ENCODE measurements around the gene DMD. TPM values are rescaled to one million over a fixed set of nuclear protein-coding genes. Genes with fewer than 3 reads are reported as not detected.

DMD gene
- polyA plus RNA-seq, 2 of the 4 experiments (the other 2 are of a cell fraction): 0.03 TPM; not detected in 1

DNA sequence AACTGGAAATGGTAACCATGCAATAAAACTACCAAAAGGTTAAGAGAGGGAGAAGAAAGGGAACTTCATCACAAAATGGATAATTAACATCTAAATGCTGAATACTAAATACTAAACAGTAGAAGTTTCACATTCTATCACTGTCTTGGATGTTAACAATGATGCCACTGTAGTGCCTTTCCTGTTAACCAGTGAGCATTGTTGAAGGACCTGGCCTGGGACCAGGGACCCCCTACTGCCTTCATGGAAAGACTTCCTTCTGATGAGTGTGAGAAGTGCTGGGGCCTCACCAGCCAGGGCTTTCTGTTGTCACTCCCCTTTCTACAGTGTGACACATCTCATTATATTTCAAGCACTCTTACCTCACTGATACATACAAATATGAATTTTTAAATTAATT, 1400.2 kb downstream of the DMD start:
- no peak for FAIRE-seq
- ATAC-seq: no peak
- no peak for DNase-seq (ENCODE audit: low read depth in 1 of 2, low spot score in 1 of 2)

DNA sequence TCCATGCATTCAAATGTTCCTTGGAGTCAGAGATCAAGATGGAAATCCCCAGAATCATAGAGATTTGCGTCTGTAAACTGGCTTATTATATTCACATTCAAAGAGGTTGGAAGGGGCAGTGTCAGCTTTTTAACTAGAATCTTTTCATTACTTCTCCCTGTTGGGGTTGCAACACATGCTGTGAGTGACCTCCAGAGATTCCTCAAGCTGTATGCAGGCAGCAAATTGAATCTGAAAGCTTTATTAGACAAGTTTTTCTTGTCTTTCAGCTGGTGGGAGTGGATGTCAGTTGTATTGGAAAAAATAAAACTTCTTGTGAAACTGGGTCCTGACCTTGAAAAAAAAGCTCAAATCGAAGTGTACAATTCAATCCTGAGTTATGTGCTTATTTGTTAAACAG, 1403.0 kb downstream of the DMD start:
- Histone ChIP-seq H3K4me3 (no peak overlapping the region), H3K4me1 (no peaks in the 10 kb centered on the region), H3K9me3 (no peaks in the 10 kb centered on the region), H3K27ac (no peak overlapping the region), H3K4me2 (no peak overlapping the region)
- DNase-seq (ENCODE audit: low read depth in 1 of 2, low spot score in 1 of 2) (no peak), FAIRE-seq (no peak), ATAC-seq (no peak)
- POLR2A ChIA-PET: no interaction called here
- 8% methylated on average over 2 of the region's 2 CpGs for WGBS (ENCODE audit: missing lambda C conversion rate)
- CTCF ChIA-PET: no interaction called here
- TF ChIP-seq CHD2 (IDR thresholded peaks at IDR 0.05; ENCODE audit: low read length, partially characterized antibody) (no peak), HDAC2 (IDR thresholded peaks at IDR 0.05) (no peak), NFE2L2 (conservative IDR thresholded peaks at IDR 0.05; ENCODE audit: low read length) (no peak), ZNF302 (CRISPR knock-in tag; IDR thresholded peaks at IDR 0.05) (no peak), NPAS2 (CRISPR knock-in tag; IDR thresholded peaks at IDR 0.05; ENCODE audit: borderline replicate concordance) (no peak), SREBF2 (IDR thresholded peaks at IDR 0.05) (no peak), KDM5A (IDR thresholded peaks at IDR 0.05) (no peak), HOXB5 (CRISPR knock-in tag; IDR thresholded peaks at IDR 0.05) (no peak), ZC3H11A (IDR thresholded peaks at IDR 0.05) (no peak), MAFK (IDR thresholded peaks at IDR 0.05; ENCODE audit: partially characterized antibody) (no peak), ESRRA (IDR thresholded peaks at IDR 0.05; ENCODE audit: borderline replicate concordance, low read length) (no peak), TFCP2L1 (CRISPR knock-in tag; IDR thresholded peaks at IDR 0.05) (no peak)
- TF ChIP-seq, protein P1, sequence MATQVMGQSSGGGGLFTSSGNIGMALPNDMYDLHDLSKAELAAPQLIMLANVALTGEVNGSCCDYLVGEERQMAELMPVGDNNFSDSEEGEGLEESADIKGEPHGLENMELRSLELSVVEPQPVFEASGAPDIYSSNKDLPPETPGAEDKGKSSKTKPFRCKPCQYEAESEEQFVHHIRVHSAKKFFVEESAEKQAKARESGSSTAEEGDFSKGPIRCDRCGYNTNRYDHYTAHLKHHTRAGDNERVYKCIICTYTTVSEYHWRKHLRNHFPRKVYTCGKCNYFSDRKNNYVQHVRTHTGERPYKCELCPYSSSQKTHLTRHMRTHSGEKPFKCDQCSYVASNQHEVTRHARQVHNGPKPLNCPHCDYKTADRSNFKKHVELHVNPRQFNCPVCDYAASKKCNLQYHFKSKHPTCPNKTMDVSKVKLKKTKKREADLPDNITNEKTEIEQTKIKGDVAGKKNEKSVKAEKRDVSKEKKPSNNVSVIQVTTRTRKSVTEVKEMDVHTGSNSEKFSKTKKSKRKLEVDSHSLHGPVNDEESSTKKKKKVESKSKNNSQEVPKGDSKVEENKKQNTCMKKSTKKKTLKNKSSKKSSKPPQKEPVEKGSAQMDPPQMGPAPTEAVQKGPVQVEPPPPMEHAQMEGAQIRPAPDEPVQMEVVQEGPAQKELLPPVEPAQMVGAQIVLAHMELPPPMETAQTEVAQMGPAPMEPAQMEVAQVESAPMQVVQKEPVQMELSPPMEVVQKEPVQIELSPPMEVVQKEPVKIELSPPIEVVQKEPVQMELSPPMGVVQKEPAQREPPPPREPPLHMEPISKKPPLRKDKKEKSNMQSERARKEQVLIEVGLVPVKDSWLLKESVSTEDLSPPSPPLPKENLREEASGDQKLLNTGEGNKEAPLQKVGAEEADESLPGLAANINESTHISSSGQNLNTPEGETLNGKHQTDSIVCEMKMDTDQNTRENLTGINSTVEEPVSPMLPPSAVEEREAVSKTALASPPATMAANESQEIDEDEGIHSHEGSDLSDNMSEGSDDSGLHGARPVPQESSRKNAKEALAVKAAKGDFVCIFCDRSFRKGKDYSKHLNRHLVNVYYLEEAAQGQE (IDR thresholded peaks at IDR 0.05): no peak

More for the DNA sequence above, 1400.2 kb downstream of the DMD start:
- TF ChIP-seq SREBF2 (IDR thresholded peaks at IDR 0.05): no peak
- TF ChIP-seq, protein P2, sequence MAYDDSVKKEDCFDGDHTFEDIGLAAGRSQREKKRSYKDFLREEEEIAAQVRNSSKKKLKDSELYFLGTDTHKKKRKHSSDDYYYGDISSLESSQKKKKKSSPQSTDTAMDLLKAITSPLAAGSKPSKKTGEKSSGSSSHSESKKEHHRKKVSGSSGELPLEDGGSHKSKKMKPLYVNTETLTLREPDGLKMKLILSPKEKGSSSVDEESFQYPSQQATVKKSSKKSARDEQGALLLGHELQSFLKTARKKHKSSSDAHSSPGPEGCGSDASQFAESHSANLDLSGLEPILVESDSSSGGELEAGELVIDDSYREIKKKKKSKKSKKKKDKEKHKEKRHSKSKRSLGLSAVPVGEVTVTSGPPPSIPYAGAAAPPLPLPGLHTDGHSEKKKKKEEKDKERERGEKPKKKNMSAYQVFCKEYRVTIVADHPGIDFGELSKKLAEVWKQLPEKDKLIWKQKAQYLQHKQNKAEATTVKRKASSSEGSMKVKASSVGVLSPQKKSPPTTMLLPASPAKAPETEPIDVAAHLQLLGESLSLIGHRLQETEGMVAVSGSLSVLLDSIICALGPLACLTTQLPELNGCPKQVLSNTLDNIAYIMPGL (CRISPR knock-in tag; IDR thresholded peaks at IDR 0.05; ENCODE audit: borderline replicate concordance): no peak
- TF ChIP-seq HDAC2 (IDR thresholded peaks at IDR 0.05): no peak
- TF ChIP-seq EHF (CRISPR knock-in tag; IDR thresholded peaks at IDR 0.05): no peak
- TF ChIP-seq HEYL (CRISPR knock-in tag; IDR thresholded peaks at IDR 0.05): no peak
- TF ChIP-seq, protein P3, sequence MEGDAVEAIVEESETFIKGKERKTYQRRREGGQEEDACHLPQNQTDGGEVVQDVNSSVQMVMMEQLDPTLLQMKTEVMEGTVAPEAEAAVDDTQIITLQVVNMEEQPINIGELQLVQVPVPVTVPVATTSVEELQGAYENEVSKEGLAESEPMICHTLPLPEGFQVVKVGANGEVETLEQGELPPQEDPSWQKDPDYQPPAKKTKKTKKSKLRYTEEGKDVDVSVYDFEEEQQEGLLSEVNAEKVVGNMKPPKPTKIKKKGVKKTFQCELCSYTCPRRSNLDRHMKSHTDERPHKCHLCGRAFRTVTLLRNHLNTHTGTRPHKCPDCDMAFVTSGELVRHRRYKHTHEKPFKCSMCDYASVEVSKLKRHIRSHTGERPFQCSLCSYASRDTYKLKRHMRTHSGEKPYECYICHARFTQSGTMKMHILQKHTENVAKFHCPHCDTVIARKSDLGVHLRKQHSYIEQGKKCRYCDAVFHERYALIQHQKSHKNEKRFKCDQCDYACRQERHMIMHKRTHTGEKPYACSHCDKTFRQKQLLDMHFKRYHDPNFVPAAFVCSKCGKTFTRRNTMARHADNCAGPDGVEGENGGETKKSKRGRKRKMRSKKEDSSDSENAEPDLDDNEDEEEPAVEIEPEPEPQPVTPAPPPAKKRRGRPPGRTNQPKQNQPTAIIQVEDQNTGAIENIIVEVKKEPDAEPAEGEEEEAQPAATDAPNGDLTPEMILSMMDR (IDR thresholded peaks at IDR 0.05): no peak
- no peak for TF ChIP-seq JUNB (IDR thresholded peaks at IDR 0.05)
- TF ChIP-seq ZFP36 (IDR thresholded peaks at IDR 0.05; ENCODE audit: borderline replicate concordance, partially characterized antibody): no peak
- TF ChIP-seq, protein P4, sequence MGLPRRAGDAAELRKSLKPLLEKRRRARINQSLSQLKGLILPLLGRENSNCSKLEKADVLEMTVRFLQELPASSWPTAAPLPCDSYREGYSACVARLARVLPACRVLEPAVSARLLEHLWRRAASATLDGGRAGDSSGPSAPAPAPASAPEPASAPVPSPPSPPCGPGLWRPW (IDR thresholded peaks at IDR 0.05): no peak
- TF ChIP-seq RFX5 (IDR thresholded peaks at IDR 0.05): no peak
- no peak for TF ChIP-seq RCOR1 (IDR thresholded peaks at IDR 0.05; ENCODE audit: low read depth, low read length)
- TF ChIP-seq CBX8 (IDR thresholded peaks at IDR 0.05): no peak
- TF ChIP-seq ZC3H11A (IDR thresholded peaks at IDR 0.05): no peak
- no peak for TF ChIP-seq KDM5A (IDR thresholded peaks at IDR 0.05)
- TF ChIP-seq, protein P1 (IDR thresholded peaks at IDR 0.05): no peak
- TF ChIP-seq FOXS1 (CRISPR knock-in tag; IDR thresholded peaks at IDR 0.05): no peak
- no peak for TF ChIP-seq BHLHE40 (IDR thresholded peaks at IDR 0.05; ENCODE audit: low read depth, low read length)
- TF ChIP-seq ZNF302 (CRISPR knock-in tag; IDR thresholded peaks at IDR 0.05): no peak
- TF ChIP-seq, protein P5, sequence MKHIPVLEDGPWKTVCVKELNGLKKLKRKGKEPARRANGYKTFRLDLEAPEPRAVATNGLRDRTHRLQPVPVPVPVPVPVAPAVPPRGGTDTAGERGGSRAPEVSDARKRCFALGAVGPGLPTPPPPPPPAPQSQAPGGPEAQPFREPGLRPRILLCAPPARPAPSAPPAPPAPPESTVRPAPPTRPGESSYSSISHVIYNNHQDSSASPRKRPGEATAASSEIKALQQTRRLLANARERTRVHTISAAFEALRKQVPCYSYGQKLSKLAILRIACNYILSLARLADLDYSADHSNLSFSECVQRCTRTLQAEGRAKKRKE (CRISPR knock-in tag; IDR thresholded peaks at IDR 0.05; ENCODE audit: low read depth): no peak
- no peak for TF ChIP-seq TFCP2L1 (CRISPR knock-in tag; IDR thresholded peaks at IDR 0.05)
- H3K4me3 ChIP-seq: no peak overlapping the region
- H3K9me3 ChIP-seq: no peaks in the 10 kb centered on the region
- H3K4me2 ChIP-seq: no peak overlapping the region
- ChIA-PET CTCF (no interaction called here), POLR2A (no interaction called here)
- no peaks in the 10 kb centered on the region for H3K4me1 ChIP-seq
- no peak overlapping the region for H3K27ac ChIP-seq

All from A549 (cell line).